Natural killer cell (primary cell): ENCODE results near the gene NUCKS1. TPM values are rescaled to one million over a fixed set of nuclear protein-coding genes. Genes with fewer than 3 reads are reported as not detected.

ENCODE experiments used
- ATAC-seq, 3 donors: fragments of 150-1000 bp in 2 of 3; fragments of 200-7000 bp in 1 of 3; cut with Tn5 transposase; 1 replicate in 1 of 3; 2 replicates in 2 of 3; pipeline ENCODE4 v1.10.0; 2021; ENCODE audit warnings: mild to moderate bottlenecking in 2 of 3, moderate library complexity in 2 of 3
- DNase-seq, 2 donors: peaks; one replicate each; pipeline versions ENCODE4 v3.0.0 to v3.0.0-alpha.2; 2013 to 2021; ENCODE audit warnings: mixed read lengths in 1 of 2
- H3K27ac ChIP-seq: one replicate; pipeline ENCODE4 v1.5.1; 2013; ENCODE audit warnings: mild to moderate bottlenecking, low read length
- H3K27me3 ChIP-seq: one replicate; pipeline ENCODE4 v1.6.1; 2013; ENCODE audit warnings: low read length; ENCODE audit not compliant: control insufficient read depth, insufficient read depth
- H3K36me3 ChIP-seq: one replicate; pipeline ENCODE4 v1.6.1; 2013; ENCODE audit warnings: low read length; ENCODE audit not compliant: control insufficient read depth, insufficient read depth
- H3K4me1 ChIP-seq: one replicate; pipeline ENCODE4 v1.6.1; 2013; ENCODE audit warnings: low read length; ENCODE audit not compliant: control insufficient read depth, insufficient read depth
- H3K4me3 ChIP-seq: one replicate; pipeline ENCODE4 v1.5.1; 2013; ENCODE audit warnings: low read length
- H3K9me3 ChIP-seq: one replicate; pipeline ENCODE4 v1.6.1; 2013; ENCODE audit warnings: low read length; ENCODE audit not compliant: control insufficient read depth, insufficient read depth
- H3K27ac Mint-ChIP-seq, 2 donors: one replicate each; pipeline ENCODE4 v1.8.0; 2022; ENCODE audit warnings: mild to moderate bottlenecking in 2 of 2, mixed read lengths in 2 of 2, moderate library complexity in 1 of 2
- H3K27me3 Mint-ChIP-seq, 2 donors: one replicate each; pipeline ENCODE4 v1.8.0; 2022; ENCODE audit warnings: low read depth in 2 of 2, mixed read lengths in 2 of 2
- H3K36me3 Mint-ChIP-seq: one replicate; pipeline ENCODE4 v1.8.0; 2022; ENCODE audit warnings: mixed read lengths
- H3K4me1 Mint-ChIP-seq, 2 donors: one replicate each; pipeline ENCODE4 v1.8.0; 2022; ENCODE audit warnings: mixed read lengths in 2 of 2
- H3K4me3 Mint-ChIP-seq: one replicate; pipeline ENCODE4 v1.8.0; 2022; ENCODE audit warnings: mild to moderate bottlenecking, moderate library complexity, mixed read lengths
- H3K9me3 Mint-ChIP-seq, 2 donors: one replicate each; pipeline ENCODE4 v1.8.0; 2022; ENCODE audit warnings: mixed read lengths in 2 of 2
- CTCF ChIP-seq: fragments of 200-600 bp; IDR thresholded peaks from one replicate; pipeline ENCODE4 v1.8.0; 2022; ENCODE audit warnings: antibody characterized with exemption
- WGBS: methylation state at CpG from one replicate; pipeline ENCODE4 v1.1.7; 2013; ENCODE audit warnings: missing lambda C conversion rate; ENCODE audit not compliant: insufficient coverage; 5-methylcytosine and 5-hydroxymethylcytosine counted together
- intact Hi-C: fragments of 100-400 bp; cut with micrococcal nuclease; formaldehyde crosslinking; loops from one replicate; pipeline ENCODE4 v1.14.2; 2022
- total RNA-seq, 4 donors: library from RNA; stranded (reverse); fragments of 120-200 nt in 1 of 4; gene quantifications; one replicate each; pipeline versions ENCODE4 v1.2.3 to v1.2.4, GENCODE V29; 2013 to 2022

Gene NUCKS1
- total RNA-seq, 3 donors from 2014 or later (not counting 1 experiment from before 2014, with no cell fraction given), result 89.2 to 113 (median 103) TPM

DNA sequence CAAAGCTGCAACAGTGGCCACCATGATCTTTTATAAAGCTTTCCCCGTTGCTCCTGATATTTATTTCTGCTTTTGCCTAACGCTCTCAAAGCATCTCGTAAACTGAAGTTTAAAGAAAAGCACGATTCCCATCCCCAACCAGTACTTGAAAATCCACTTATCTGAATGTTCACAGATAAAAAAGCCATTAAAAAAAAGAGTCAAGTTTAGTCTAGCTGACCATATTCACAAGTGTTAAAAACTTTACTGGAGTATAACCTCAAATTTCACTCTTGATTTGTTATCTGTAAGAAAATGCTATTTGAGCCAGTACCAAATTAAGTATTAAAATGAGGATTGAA, 35.1 kb downstream of the NUCKS1 start:
- H3K4me1 Mint-ChIP-seq, result peaks cover 6 to 30% of the 10 kb centered on the region in 2 donors
- 93% methylated on average over 4 of the region's 4 CpGs for WGBS
- H3K9me3 Mint-ChIP-seq, result no peaks in the 10 kb centered on the region
- DNase-seq (no peak), ATAC-seq (no peak)
- Histone ChIP-seq H3K27ac (no peak overlapping the region), H3K9me3 (no peaks in the 10 kb centered on the region), H3K27me3 (no peaks in the 10 kb centered on the region), H3K4me1 (no peaks in the 10 kb centered on the region), H3K4me3 (no peak overlapping the region), H3K36me3 (peaks cover 42% of the 10 kb centered on the region)
- peaks cover 38% of the 10 kb centered on the region for H3K36me3 Mint-ChIP-seq
- no peak for TF ChIP-seq CTCF
- peak overlapping the region; percentile 54 to 58 for H3K27ac Mint-ChIP-seq
- H3K27me3 Mint-ChIP-seq, result no peaks in the 10 kb centered on the region
- intact Hi-C loops, result loop anchor here (1.0 kb wide), 1 partner anchor 32 kb away; no protein-coding TSS in a partner anchor
- no peak overlapping the region for H3K4me3 Mint-ChIP-seq

- Mint-ChIP-seq H3K36me3 (peaks cover 33% of the 10 kb centered on the region), H3K4me1 (peaks cover 6 to 26% of the 10 kb centered on the region in 2 donors), H3K27me3 (no peaks in the 10 kb centered on the region), H3K27ac (peak overlapping the region; percentile 54 to 58), H3K4me3 (no peak overlapping the region), H3K9me3 (no peaks in the 10 kb centered on the region)
- Histone ChIP-seq H3K4me3 (no peak overlapping the region), H3K9me3 (no peaks in the 10 kb centered on the region), H3K27ac (no peak overlapping the region), H3K27me3 (no peaks in the 10 kb centered on the region), H3K36me3 (peaks cover 37% of the 10 kb centered on the region), H3K4me1 (no peaks in the 10 kb centered on the region)
- ATAC-seq (no peak), DNase-seq (no peak)
- intact Hi-C loops, result loop anchor here (1.0 kb wide), 1 partner anchor 31 kb away; no protein-coding TSS in a partner anchor
- WGBS, result 87% methylated on average over 5 of the region's 5 CpGs
- no peak for TF ChIP-seq CTCF
These were observed 35.6 kb downstream of the NUCKS1 start for GRCh38 chr1:205714190-205714905.

GRCh38 chr1:205711105-205712048, 38.6 kb downstream of the NUCKS1 start:
- H3K9me3 Mint-ChIP-seq, result no peaks in the 10 kb centered on the region
- 48% methylated on average over 7 of the region's 8 CpGs for WGBS
- peaks cover 6 to 21% of the 10 kb centered on the region in 2 donors for H3K4me1 Mint-ChIP-seq
- no peaks in the 10 kb centered on the region for H3K27me3 Mint-ChIP-seq
- Histone ChIP-seq H3K27ac (no peak overlapping the region), H3K36me3 (peaks cover 7% of the 10 kb centered on the region), H3K9me3 (no peaks in the 10 kb centered on the region), H3K4me1 (no peaks in the 10 kb centered on the region), H3K4me3 (no peak overlapping the region), H3K27me3 (no peaks in the 10 kb centered on the region)
- no peak overlapping the region for H3K4me3 Mint-ChIP-seq
- DNase-seq (peak in 1 of 2 donors; percentile 89), ATAC-seq (peak; percentile 81 to 97 (median 95))
- H3K36me3 Mint-ChIP-seq, result peaks cover 8% of the 10 kb centered on the region
- intact Hi-C loops, result loop anchor here (1.0 kb wide), 2 partner anchors 52 to 119 kb away; no protein-coding TSS in a partner anchor
- peak; percentile 93 for TF ChIP-seq CTCF
- H3K27ac Mint-ChIP-seq, result peak overlapping the region; percentile 21 to 80
